MM.1S (cell line): ENCODE results near the gene MCF2L2.

Experiments
- EZH2 ChIP-seq: fragments of 300-600 bp; sonication (generic); optimal IDR thresholded peaks from 2 replicates; pipeline ENCODE3; 2017; ENCODE audit warnings: low read depth, mild to moderate bottlenecking, antibody characterized with exemption, low read length, mixed read lengths
- EZH2phosphoT487 ChIP-seq: fragments of 300-600 bp; sonication (generic); IDR thresholded peaks from 2 replicates; pipeline ENCODE4 v1.6.1; 2018; ENCODE audit warnings: antibody characterized with exemption, low read length
- TF ChIP-seq, protein P1 (sequence below): fragments of 300-600 bp; sonication (generic); IDR thresholded peaks from 2 replicates; pipeline ENCODE4 v1.5.1; 2016; ENCODE audit warnings: antibody characterized with exemption, low read length, mixed read lengths

- TF ChIP-seq, protein P1, sequence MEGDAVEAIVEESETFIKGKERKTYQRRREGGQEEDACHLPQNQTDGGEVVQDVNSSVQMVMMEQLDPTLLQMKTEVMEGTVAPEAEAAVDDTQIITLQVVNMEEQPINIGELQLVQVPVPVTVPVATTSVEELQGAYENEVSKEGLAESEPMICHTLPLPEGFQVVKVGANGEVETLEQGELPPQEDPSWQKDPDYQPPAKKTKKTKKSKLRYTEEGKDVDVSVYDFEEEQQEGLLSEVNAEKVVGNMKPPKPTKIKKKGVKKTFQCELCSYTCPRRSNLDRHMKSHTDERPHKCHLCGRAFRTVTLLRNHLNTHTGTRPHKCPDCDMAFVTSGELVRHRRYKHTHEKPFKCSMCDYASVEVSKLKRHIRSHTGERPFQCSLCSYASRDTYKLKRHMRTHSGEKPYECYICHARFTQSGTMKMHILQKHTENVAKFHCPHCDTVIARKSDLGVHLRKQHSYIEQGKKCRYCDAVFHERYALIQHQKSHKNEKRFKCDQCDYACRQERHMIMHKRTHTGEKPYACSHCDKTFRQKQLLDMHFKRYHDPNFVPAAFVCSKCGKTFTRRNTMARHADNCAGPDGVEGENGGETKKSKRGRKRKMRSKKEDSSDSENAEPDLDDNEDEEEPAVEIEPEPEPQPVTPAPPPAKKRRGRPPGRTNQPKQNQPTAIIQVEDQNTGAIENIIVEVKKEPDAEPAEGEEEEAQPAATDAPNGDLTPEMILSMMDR = no peak
- TF ChIP-seq EZH2 (no peak), EZH2phosphoT487 (no peak)
These were observed 101.1 kb downstream of the MCF2L2 start for GRCh38 chr3:183327343-183327742.
